Cardiac muscle cell (in vitro differentiated cells and primary cell): Measurements from ENCODE around the gene C11orf52. TPM values are rescaled to one million over a fixed set of nuclear protein-coding genes. Genes with fewer than 3 reads are reported as not detected.

Experiments
- DNase-seq, 2 donors: peaks; one replicate each; pipeline versions ENCODE4 v3.0.0 to v3.0.0-alpha.2; 2010 to 2017; ENCODE audit warnings: low read depth in 1 of 2, low spot score in 1 of 2
- H3K27ac ChIP-seq: fragments of 200-600 bp; sonication (generic); 2 replicates; pipeline ENCODE4 v1.5.1; 2016
- H3K27me3 ChIP-seq: fragments of 200-600 bp; sonication (generic); 2 replicates; pipeline ENCODE4 v1.6.0; 2016; ENCODE audit warnings: control low read depth
- H3K36me3 ChIP-seq: fragments of 200-600 bp; sonication (generic); 2 replicates; pipeline ENCODE4 v1.5.1; 2016; ENCODE audit warnings: control low read depth
- H3K4me1 ChIP-seq: fragments of 200-600 bp; sonication (generic); 2 replicates; pipeline ENCODE4 v1.8.1; 2017; ENCODE audit warnings: low read depth, mild to moderate bottlenecking, mixed run types
- H3K4me3 ChIP-seq: fragments of 200-600 bp; sonication (generic); 2 replicates; pipeline ENCODE4 v1.5.1; 2016; ENCODE audit warnings: mild to moderate bottlenecking
- H3K9me3 ChIP-seq: fragments of 200-600 bp; sonication (generic); 2 replicates; pipeline ENCODE4 v1.5.1; 2017; ENCODE audit warnings: low read depth, mild to moderate bottlenecking, control low read depth
- polyA plus RNA-seq: library from polyadenylated mRNA; unstranded; fragments of >200 nt; fragmentation: Nextera tagmentation; extraction: Ambion mirVana; gene quantifications from 2 replicates; pipeline ENCODE4 v1.2.1, GENCODE V29; 2016
- total RNA-seq: library from RNA; depleted of rRNA; stranded (reverse); fragments of >200 nt; gene quantifications from 2 replicates; pipeline ENCODE4 v1.2.3, GENCODE V29; 2016
- TF ChIP-seq, protein P1 (sequence below): IDR thresholded peaks from 2 replicates; pipeline ENCODE4 v1.5.1; 2012; ENCODE audit warnings: low read depth, mild to moderate bottlenecking, low read length

Gene C11orf52
- total and polyA plus RNA-seq, 2 experiments from 2014 or later: 7.4 to 8.5 TPM

DNA sequence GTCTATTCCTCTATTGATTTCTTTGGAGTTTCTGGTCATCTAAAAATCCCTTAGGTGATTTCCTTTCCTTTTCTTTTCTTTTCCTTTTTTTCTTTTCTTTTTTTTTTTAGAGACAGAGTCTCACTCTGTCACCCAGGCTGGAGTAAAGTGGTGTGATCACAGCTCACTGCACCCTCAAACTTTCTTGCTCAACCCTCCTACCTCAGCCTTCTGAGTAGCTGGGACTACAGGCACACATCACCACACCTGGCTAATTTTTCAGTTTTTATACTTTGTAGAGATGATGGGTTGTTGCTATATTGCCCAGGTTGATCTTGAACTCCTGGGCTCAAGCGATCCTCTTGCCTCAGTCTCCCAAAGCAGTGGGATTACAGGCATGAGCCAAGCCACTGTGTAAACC is 1.9 kb upstream of the C11orf52 start:
- no peak overlapping the region for H3K27ac ChIP-seq

DNA sequence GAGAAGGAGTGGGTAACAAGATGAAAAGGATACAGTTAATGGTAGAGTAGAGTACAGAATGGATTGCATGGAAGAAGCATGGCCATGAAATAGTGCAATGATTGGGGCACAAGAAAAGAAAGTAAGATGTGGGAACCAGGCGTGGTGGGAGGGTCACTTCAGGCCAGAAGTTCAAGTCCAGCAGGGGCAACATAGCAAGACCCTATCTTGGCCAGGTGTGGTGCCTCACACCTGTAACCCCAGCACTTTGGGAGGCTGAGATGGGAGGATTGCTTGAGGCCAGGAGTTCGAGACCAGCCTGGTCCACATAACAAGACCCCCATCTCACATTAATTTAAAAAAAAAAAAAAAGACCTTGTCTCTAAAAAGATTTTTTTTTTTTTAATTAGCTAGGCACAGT is 1.4 kb upstream of the C11orf52 start:
- H3K36me3 ChIP-seq: no peaks in the 10 kb centered on the region
- H3K27ac ChIP-seq: no peak overlapping the region
- H3K4me1 ChIP-seq: peaks cover 18% of the 10 kb centered on the region
- no peak for DNase-seq
- H3K4me3 ChIP-seq: no peak overlapping the region
- no peaks in the 10 kb centered on the region for H3K27me3 ChIP-seq
- TF ChIP-seq, protein P1, sequence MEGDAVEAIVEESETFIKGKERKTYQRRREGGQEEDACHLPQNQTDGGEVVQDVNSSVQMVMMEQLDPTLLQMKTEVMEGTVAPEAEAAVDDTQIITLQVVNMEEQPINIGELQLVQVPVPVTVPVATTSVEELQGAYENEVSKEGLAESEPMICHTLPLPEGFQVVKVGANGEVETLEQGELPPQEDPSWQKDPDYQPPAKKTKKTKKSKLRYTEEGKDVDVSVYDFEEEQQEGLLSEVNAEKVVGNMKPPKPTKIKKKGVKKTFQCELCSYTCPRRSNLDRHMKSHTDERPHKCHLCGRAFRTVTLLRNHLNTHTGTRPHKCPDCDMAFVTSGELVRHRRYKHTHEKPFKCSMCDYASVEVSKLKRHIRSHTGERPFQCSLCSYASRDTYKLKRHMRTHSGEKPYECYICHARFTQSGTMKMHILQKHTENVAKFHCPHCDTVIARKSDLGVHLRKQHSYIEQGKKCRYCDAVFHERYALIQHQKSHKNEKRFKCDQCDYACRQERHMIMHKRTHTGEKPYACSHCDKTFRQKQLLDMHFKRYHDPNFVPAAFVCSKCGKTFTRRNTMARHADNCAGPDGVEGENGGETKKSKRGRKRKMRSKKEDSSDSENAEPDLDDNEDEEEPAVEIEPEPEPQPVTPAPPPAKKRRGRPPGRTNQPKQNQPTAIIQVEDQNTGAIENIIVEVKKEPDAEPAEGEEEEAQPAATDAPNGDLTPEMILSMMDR: no peak
- H3K9me3 ChIP-seq: no peaks in the 10 kb centered on the region

More for the DNA sequence above, 1.9 kb upstream of the C11orf52 start:
- Histone ChIP-seq H3K9me3 (no peaks in the 10 kb centered on the region), H3K4me1 (peaks cover 22% of the 10 kb centered on the region), H3K36me3 (no peaks in the 10 kb centered on the region), H3K4me3 (no peak overlapping the region), H3K27me3 (no peaks in the 10 kb centered on the region)
- no peak for DNase-seq
- TF ChIP-seq, protein P1: no peak

DNA sequence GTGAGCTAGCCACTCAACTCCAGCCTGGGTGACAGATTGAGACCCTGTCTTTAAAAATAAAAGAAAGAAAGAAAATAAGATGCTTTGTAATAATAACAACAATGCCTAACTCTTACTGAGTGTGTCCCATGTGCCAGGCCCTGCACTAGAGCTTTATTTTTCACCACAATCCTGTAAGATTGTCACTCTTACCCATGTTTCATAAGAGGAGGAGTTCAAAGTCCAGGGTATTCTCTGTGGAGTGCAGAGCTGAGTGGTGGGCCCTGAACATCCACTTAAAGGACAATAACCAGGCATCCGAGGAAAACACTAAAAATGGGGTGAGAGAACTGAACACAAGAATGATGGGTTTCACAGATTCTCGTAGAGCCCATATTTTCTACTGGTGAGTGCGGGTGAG is 925 bp upstream of the C11orf52 start:
- H3K36me3 ChIP-seq: no peaks in the 10 kb centered on the region
- H3K27me3 ChIP-seq: no peaks in the 10 kb centered on the region
- no peak overlapping the region for H3K27ac ChIP-seq
- H3K4me3 ChIP-seq: no peak overlapping the region
- DNase-seq: no peak
- no peaks in the 10 kb centered on the region for H3K9me3 ChIP-seq
- TF ChIP-seq, protein P1: no peak
- H3K4me1 ChIP-seq: peaks cover 18% of the 10 kb centered on the region

DNA sequence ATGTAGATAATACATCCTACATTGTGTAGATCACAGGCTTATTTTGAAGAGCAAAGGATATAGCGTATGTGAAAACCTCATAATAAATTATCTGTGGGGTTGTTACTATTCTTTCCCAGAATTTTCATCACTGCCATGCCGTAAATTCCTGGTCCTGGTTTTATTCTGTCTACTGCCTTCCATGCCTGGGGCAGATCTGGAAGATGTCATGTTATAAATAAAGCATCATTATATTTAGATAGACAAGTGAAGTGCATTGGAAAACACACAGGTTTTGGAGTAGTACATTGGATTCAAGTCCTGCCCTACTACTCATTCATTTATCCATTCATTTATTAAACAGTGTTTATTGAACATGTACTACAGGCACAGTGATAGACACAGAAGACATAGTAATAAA is 2.2 kb downstream of the C11orf52 start:
- H3K27ac ChIP-seq: no peak overlapping the region
- no peak for DNase-seq
- no peak overlapping the region for H3K4me3 ChIP-seq
- H3K36me3 ChIP-seq: no peaks in the 10 kb centered on the region
- no peaks in the 10 kb centered on the region for H3K27me3 ChIP-seq
- peaks cover 28% of the 10 kb centered on the region for H3K4me1 ChIP-seq
- TF ChIP-seq, protein P1: no peak
- no peaks in the 10 kb centered on the region for H3K9me3 ChIP-seq

DNA sequence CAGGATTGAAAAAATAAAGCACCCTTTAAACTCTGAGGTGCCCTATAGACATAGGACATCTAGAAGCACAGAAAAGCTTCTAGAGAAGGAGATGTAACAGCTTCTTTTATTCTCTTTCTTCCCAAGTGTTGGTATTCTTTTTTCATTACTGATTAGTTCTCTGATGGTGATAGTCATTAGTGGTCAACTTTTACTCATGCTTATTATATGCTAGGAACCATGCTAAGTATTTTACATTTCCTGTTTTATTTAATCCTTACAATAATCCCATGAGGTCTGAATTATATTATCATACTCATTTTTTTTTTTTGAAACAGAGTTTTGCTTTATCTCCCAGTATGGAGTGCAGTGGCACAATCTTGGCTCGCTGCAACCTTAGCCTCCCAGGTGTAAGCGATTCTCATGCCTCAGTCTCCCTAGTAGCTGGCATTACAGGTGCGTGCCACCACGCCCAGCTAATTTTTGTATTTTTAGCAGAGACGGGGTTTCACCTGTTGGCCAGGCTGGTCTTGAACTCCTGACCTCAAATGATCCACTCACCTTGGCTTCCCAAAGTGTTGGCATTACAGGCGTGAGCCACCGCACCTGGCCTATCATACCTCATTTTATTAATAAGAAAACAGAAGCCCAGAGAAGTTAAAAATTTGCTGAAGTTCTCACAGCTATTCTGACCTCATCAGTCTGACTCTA is 3.0 kb downstream of the C11orf52 start:
- no peaks in the 10 kb centered on the region for H3K9me3 ChIP-seq
- no peak overlapping the region for H3K4me3 ChIP-seq

More for the DNA sequence above, 3.0 kb downstream of the C11orf52 start:
- Histone ChIP-seq H3K27me3 (no peaks in the 10 kb centered on the region), H3K36me3 (no peaks in the 10 kb centered on the region), H3K4me1 (peaks cover 35% of the 10 kb centered on the region), H3K27ac (no peak overlapping the region)
- no peak for DNase-seq
- TF ChIP-seq, protein P1: no peak
